Measurements from ENCODE around the gene WNT8B.
A peak's percentile ranks its signal among the peaks of the same experiment; 100 is the strongest.

The WNT8B gene

GRCh38 chr10:100480002-100480401 lies 17.2 kb downstream of the WNT8B start:
- no peak for DNase-seq (ENCODE audit: low read depth)
- TF ChIP-seq CTCF (IDR thresholded peaks at IDR 0.05; ENCODE audit: low read depth, low read length) = no peak
- no peak for TF ChIP-seq POLR2A (IDR thresholded peaks at IDR 0.05; ENCODE audit: extremely low read depth, insufficient read length)
- TF ChIP-seq MAX (IDR thresholded peaks at IDR 0.05; ENCODE audit: low read depth, low read length) = no peak
- TF ChIP-seq MYC (IDR thresholded peaks at IDR 0.05; ENCODE audit: low read depth, low read length) = no peak

GRCh38 chr10:100481462-100482081 lies 18.8 kb downstream of the WNT8B start:
- H3K4me3 ChIP-seq (ENCODE audit: low read depth, low read length) = peak overlapping the region; percentile 29
- peak; percentile 87 for DNase-seq (ENCODE audit: low read depth)

More at GRCh38 chr10:100480002-100480401, 17.2 kb downstream of the WNT8B start:
- H3K4me3 ChIP-seq (ENCODE audit: low read depth, low read length) = no peak overlapping the region

DNA sequence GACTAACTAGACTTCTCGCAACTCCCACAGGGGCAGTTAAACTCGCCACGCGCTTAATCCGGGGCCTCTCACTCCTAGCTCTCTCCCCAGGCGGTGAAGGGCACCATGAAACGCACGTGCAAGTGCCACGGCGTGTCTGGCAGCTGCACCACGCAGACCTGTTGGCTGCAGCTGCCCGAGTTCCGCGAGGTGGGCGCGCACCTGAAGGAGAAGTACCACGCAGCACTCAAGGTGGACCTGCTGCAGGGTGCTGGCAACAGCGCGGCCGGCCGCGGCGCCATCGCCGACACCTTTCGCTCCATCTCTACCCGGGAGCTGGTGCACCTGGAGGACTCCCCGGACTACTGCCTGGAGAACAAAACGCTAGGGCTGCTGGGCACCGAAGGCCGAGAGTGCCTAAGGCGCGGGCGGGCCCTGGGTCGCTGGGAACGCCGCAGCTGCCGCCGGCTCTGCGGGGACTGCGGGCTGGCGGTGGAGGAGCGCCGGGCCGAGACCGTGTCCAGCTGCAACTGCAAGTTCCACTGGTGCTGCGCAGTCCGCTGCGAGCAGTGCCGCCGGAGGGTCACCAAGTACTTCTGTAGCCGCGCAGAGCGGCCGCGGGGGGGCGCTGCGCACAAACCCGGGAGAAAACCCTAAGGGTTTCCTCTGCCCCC lies 19.5 kb downstream of the WNT8B start:
- no peak for TF ChIP-seq MYC (IDR thresholded peaks at IDR 0.05; ENCODE audit: low read depth, low read length)
- TF ChIP-seq CTCF (IDR thresholded peaks at IDR 0.05; ENCODE audit: low read depth, low read length) = peak; percentile 96
- TF ChIP-seq POLR2A (IDR thresholded peaks at IDR 0.05; ENCODE audit: extremely low read depth, insufficient read length) = no peak
- TF ChIP-seq MAX (IDR thresholded peaks at IDR 0.05; ENCODE audit: low read depth, low read length) = peak; percentile 61; the same call in 1 of the 2 replicates
- DNase-seq (ENCODE audit: low read depth) = peak; percentile 86
- peak overlapping the region; percentile 29 for H3K4me3 ChIP-seq (ENCODE audit: low read depth, low read length)

More at GRCh38 chr10:100481462-100482081, 18.8 kb downstream of the WNT8B start:
- TF ChIP-seq CTCF (IDR thresholded peaks at IDR 0.05; ENCODE audit: low read depth, low read length) = no peak
- TF ChIP-seq MAX (IDR thresholded peaks at IDR 0.05; ENCODE audit: low read depth, low read length) = peak; percentile 88
- TF ChIP-seq MYC (IDR thresholded peaks at IDR 0.05; ENCODE audit: low read depth, low read length) = 0 out of 2 replicates have a peak, but pooled peaks have one; percentile 23
- TF ChIP-seq POLR2A (IDR thresholded peaks at IDR 0.05; ENCODE audit: extremely low read depth, insufficient read length) = no peak

DNA sequence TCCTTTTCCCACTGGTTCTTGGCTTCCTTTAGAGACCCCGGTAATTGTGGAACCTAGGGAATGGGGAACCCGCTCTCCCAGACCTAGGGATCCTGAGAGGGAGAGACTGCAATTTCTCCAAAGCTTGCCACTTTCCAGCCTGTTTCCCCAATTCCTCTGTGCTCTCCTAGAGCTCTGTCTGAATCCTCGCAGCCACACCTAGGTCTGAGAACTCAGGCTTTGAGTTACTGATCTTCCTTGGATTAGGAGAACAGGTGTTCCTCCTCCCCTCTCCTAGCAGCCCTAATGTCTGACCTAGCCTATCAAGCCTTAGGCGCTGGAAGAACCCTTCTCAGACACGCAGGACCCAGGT lies 20.0 kb downstream of the WNT8B start:
- no peak for DNase-seq (ENCODE audit: low read depth)
- no peak overlapping the region for H3K4me3 ChIP-seq (ENCODE audit: low read depth, low read length)
- TF ChIP-seq MAX (IDR thresholded peaks at IDR 0.05; ENCODE audit: low read depth, low read length) (no peak), POLR2A (IDR thresholded peaks at IDR 0.05; ENCODE audit: extremely low read depth, insufficient read length) (no peak), MYC (IDR thresholded peaks at IDR 0.05; ENCODE audit: low read depth, low read length) (no peak), CTCF (IDR thresholded peaks at IDR 0.05; ENCODE audit: low read depth, low read length) (no peak)

- H3K4me3 ChIP-seq (ENCODE audit: low read depth, low read length) = no peak overlapping the region
- DNase-seq (ENCODE audit: low read depth) = no peak
- TF ChIP-seq MYC (IDR thresholded peaks at IDR 0.05; ENCODE audit: low read depth, low read length) (no peak), MAX (IDR thresholded peaks at IDR 0.05; ENCODE audit: low read depth, low read length) (no peak), POLR2A (IDR thresholded peaks at IDR 0.05; ENCODE audit: extremely low read depth, insufficient read length) (no peak), CTCF (IDR thresholded peaks at IDR 0.05; ENCODE audit: low read depth, low read length) (no peak)
These were observed 21.3 kb downstream of the WNT8B start for GRCh38 chr10:100483876-100484666.
